K562 (cell line): ENCODE measurements around the gene CELSR3. TPM values are rescaled to one million over a fixed set of nuclear protein-coding genes. Genes with fewer than 3 reads are reported as not detected.
A peak's percentile ranks its signal among the peaks of the same experiment; 100 is the strongest.

ENCODE experiments used
- CEBPB ChIP-seq: fragments of 450-650 bp; IDR thresholded peaks from 2 replicates; pipeline ENCODE4 v1.6.1; 2016; ENCODE audit warnings: missing genetic modification characterization, missing compliant biosample characterization
- CTCFL ChIP-seq: IDR thresholded peaks from 2 replicates; pipeline ENCODE4 v1.6.1; 2011; ENCODE audit warnings: borderline replicate concordance, low read depth, mild to moderate bottlenecking, moderate library complexity, low read length; ENCODE audit not compliant: insufficient read depth, poor library complexity, severe bottlenecking
- CXXC5 ChIP-seq: fragments of 250-450 bp; sonication (Bioruptor Pico); IDR thresholded peaks from 2 replicates; pipeline ENCODE4 v1.8.0; 2022; ENCODE audit warnings: inconsistent platforms, mild to moderate bottlenecking, moderate library complexity
- ERF ChIP-seq: fragments of 450-650 bp; formaldehyde crosslinking; IDR thresholded peaks from 2 replicates; pipeline ENCODE4 v1.4.0; 2020; ENCODE audit warnings: mild to moderate bottlenecking, mixed read lengths
- ETS1 ChIP-seq: conservative IDR thresholded peaks from 2 replicates; pipeline ENCODE4 v1.6.1; 2011; ENCODE audit warnings: low read depth, mild to moderate bottlenecking, low read length; ENCODE audit not compliant: control insufficient read depth
- ETV5 ChIP-seq: sonication (generic); formaldehyde crosslinking; IDR thresholded peaks from 2 replicates; pipeline ENCODE4 v1.4.0; 2020; ENCODE audit warnings: low read depth, mild to moderate bottlenecking, missing genetic modification reagents
- FOSL1 ChIP-seq: fragments of 200-800 bp; sonication (Bioruptor generic); conservative IDR thresholded peaks from 2 replicates; pipeline ENCODE4 v1.6.1; 2016; ENCODE audit warnings: missing genetic modification characterization, missing compliant biosample characterization
- FOXJ3 ChIP-seq: sonication (generic); formaldehyde crosslinking; IDR thresholded peaks from 2 replicates; pipeline ENCODE4 v1.4.0; 2020; ENCODE audit warnings: mild to moderate bottlenecking, missing genetic modification reagents
- FOXP1 ChIP-seq: sonication (generic); formaldehyde crosslinking; IDR thresholded peaks from 2 replicates; pipeline ENCODE4 v1.8.0; 2022; ENCODE audit warnings: mild to moderate bottlenecking, missing genetic modification reagents
- MAX ChIP-seq: sonication (generic); formaldehyde crosslinking; IDR thresholded peaks from 2 replicates; pipeline ENCODE4 v1.9.0; 2022; ENCODE audit warnings: mild to moderate bottlenecking, missing genetic modification reagents
- MLX ChIP-seq, 2 experiments: fragments of 450-650 bp in 1 of 2; sonication (generic) in 1 of 2; formaldehyde crosslinking; conservative IDR thresholded peaks; 2 replicates each; pipeline versions ENCODE4 v1.4.0 to v1.8.1; 2020 to 2022; ENCODE audit warnings: mild to moderate bottlenecking in 1 of 2, missing genetic modification reagents in 1 of 2
- NR2C1 ChIP-seq, 2 experiments: fragments of 450-650 bp; IDR thresholded peaks; 2 replicates each; pipeline ENCODE4 v1.6.1; 2017; ENCODE audit warnings: mild to moderate bottlenecking in 2 of 2, antibody characterized with exemption in 1 of 2, inconsistent platforms in 1 of 2, missing compliant biosample characterization in 1 of 2, missing genetic modification characterization in 1 of 2
- PHF8 ChIP-seq: fragments of 200-600 bp; sonication (generic); IDR thresholded peaks from 2 replicates; pipeline ENCODE4 v1.6.1; 2012; ENCODE audit warnings: mixed run types, mild to moderate bottlenecking, inconsistent platforms, low read length, moderate library complexity, borderline replicate concordance
- TFAP4 ChIP-seq: sonication (generic); formaldehyde crosslinking; IDR thresholded peaks from 2 replicates; pipeline ENCODE4 v1.8.0; 2022; ENCODE audit warnings: missing genetic modification reagents, mild to moderate bottlenecking, moderate library complexity, borderline replicate concordance
- polyA plus RNA-seq, 8 experiments: library from polyadenylated mRNA; depleted of rRNA in 4 of 8; stranded (reverse) in 5 of 8; unstranded in 3 of 8; fragments of >200 nt; fragmentation: Nextera tagmentation in 2 of 8; fragmentation: Illumina TruSeq in 1 of 8; extraction: Ambion mirVana in 2 of 8; extraction: Trizol in 1 of 8; gene quantifications; 2 replicates each; pipeline versions ENCODE4 v1.2.1 to v1.2.3, GENCODE V29; 2011 to 2014; ENCODE audit warnings: inconsistent platforms in 1 of 8, missing spikeins in 1 of 8
- total RNA-seq, 7 experiments: library from RNA; depleted of rRNA in 6 of 7; stranded (reverse); fragments of >200 nt in 6 of 7; fragmentation: Illumina TruSeq in 2 of 7; extraction: Trizol in 2 of 7; gene quantifications; 2 replicates each; pipeline versions ENCODE4 v1.2.1 to v1.2.3, GENCODE V29; 2011 to 2021; ENCODE audit warnings: low replicate concordance in 1 of 7

Gene CELSR3
- total and polyA plus RNA-seq, 9 of the 15 experiments (the other 6 are each of a cell fraction or from before 2014, with no cell fraction given) = 0.10 to 2.7 (median 0.76) TPM

- TF ChIP-seq NR2C1 (IDR thresholded peaks at IDR 0.05) (no peak), NR2C1 (tag; IDR thresholded peaks at IDR 0.05) (no peak), TFAP4 (CRISPR knock-in tag) (peak; percentile 36; the same call in 1 of the 2 replicates), CXXC5 (CRISPR knock-in tag) (peak; percentile 85), PHF8 (peak; percentile 92; the same call in 1 of the 2 replicates), FOSL1 (tag) (0 out of 2 replicates have a peak, but pooled peaks have one; percentile 15), ERF (CRISPR knock-in tag) (no peak), CEBPB (tag) (no peak), MLX (CRISPR knock-in tag; conservative IDR thresholded peaks at IDR 0.05) (no peak), ETS1 (no peak), MAX (CRISPR knock-in tag) (peak; percentile 71), CTCFL (peak; percentile 89), FOXJ3 (CRISPR knock-in tag) (no peak), ETV5 (0 out of 2 replicates have a peak, but pooled peaks have one; percentile 32), FOXP1 (0 out of 2 replicates have a peak, but pooled peaks have one; percentile 75)
These were observed 23.2 kb upstream of the CELSR3 start, which contains the start of gene NCKIPSD (continued) for GRCh38 chr3:48685603-48686511.
